ENCODE results near the gene BCAR3.
A peak's percentile ranks its signal among the peaks of the same experiment; 100 is the strongest.
"Not testable (repeated sequence)": the region's sequence is repeated elsewhere in the genome, so short reads cannot be mapped to it uniquely, and the experiment has no call there.

The BCAR3 gene

DNA sequence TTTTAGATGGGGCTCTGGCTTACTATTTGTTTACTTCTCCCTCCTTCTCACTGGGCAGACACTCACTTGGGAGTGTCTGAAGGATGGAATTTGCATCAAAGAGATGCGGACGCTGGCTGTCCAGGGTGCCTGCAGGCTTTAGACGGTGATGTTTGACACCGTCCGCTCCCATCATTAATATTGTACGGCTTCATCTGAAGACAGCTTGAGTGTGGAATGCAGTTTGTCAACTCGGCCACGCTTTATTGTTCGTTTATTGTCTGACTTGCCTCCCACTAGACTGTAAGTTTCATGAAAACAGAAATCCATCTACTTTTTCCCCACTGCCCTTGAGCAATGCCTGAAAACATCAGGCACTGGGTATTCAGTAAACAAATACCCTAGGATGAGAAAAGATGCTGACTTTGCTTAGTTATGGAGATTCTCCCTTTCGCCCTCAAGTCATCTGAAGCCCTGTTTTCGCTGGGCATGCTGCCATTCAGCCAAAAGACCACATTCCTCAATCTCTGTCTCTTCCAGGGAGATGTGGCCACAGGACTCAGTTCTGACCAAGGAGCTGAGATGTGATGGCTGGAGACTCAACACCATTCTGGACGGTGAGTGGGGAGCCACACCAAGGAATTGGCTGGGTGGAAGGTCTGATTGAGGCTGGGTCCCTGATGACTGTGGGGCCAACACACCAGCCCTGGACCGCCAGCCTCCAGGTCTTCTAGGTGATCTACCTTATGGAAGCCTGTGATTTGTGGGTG is 87.6 kb downstream of the BCAR3 start:
- DNase-seq, result peak; percentile 43

DNA sequence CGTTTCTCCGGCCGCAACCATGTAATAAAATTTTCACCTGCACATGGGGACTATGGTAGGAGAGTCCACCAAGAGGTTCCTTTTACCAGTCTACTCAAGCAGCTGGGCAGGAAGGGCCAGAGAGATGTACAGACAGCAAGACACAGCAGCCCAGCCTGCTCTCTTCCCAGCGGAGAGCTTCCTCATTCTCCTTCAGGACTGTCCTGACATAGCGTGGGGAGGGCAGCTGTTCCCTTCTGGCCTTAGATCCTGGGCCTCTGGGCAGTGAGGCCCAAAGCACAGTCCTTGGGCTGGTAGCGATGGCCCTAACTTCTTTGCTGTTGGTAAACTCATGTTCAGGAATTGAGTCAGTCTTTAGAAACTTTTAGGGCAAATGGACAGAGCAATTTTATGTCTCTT is 89.1 kb downstream of the BCAR3 start:
- DNase-seq, result peak; percentile 36

DNA sequence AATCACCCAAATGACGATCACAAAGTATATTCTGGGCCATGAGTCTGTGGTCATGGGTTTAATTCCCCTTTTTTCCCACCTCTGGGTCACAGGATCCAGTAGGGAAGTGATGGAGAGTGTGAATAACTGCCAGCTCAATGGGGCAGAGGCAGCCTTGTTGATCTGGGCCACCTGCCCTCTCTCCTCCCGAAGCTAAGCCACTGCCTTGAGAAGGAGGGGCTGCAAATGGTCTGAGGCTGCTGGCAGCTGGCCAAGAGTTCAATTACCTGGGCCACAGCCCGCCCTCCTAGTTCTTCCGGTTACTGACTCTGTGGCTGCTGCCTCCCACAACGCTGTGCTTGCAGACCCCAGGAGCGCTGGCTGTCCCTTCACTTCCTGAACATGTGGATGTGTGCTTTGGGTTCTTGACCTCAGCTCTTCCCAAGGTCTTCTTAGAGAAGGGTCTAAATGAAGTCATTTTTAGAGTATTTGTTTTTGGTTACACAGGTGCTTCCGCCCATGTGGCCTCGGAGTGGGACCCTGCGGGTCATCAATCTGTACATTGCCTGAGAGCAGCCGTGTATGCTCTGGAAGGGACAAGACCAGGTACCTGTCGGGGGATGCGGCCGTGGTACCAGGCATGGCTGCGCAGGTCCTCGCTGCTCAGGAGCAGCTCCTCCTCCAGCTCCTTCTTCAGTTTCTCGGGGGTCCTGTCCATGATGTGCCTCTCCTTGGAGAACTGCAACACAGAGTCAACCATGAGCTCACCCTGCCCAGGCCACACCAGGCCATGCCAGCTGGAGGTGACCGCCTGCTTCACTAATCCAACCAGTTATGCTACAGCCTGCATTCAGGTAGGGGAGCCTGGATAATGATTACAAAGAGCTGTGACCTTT is 89.7 kb downstream of the BCAR3 start:
- peak; percentile 69 for DNase-seq

GRCh38 chr1:93591291-93591675 is 90.4 kb downstream of the BCAR3 start:
- DNase-seq, result not testable (repeated sequence)

DNA sequence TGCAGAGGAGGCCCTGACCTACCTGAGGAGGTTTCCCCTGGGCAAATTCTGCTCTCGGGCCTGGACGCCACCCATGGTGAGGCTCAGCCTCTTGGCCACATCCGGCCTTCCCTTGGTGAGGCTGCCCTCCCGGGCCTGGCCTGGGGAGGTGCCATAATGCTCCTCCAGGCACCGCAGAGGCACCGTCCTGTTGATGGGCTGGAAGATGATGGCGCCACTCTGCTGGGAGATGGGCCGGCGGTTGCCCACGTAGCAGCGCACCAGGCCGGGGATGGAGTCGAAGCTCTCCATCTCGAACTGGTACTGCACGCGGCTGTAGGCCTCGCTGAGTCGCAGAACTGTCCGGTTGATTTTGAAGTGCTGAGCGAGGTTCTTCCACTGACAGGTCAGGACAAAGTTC is 92.7 kb downstream of the BCAR3 start:
- DNase-seq, result peak; percentile 19

DNA sequence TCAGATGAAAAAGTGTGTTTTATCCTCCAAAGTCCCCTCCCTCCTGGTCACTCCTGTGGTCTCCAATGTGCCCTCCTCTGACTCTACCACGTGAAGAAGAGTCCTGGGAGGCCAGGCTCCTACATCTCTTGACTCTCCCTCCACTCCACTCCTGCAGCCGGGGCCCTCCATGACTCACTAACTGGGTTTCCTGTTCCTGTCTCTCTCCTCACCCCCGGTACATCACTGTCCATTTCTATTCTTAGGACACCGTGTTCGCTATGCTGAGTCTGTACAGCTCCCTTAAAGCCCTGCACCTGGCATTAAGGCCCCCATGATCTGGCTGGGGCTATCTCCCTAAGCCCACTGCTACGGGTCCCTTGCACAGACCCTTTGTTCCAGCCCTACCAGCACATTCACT is 93.4 kb downstream of the BCAR3 start:
- peak; percentile 34 for DNase-seq

- peak; percentile 35 for DNase-seq
These were observed 94.3 kb downstream of the BCAR3 start for GRCh38 chr1:93587354-93587753.

DNA sequence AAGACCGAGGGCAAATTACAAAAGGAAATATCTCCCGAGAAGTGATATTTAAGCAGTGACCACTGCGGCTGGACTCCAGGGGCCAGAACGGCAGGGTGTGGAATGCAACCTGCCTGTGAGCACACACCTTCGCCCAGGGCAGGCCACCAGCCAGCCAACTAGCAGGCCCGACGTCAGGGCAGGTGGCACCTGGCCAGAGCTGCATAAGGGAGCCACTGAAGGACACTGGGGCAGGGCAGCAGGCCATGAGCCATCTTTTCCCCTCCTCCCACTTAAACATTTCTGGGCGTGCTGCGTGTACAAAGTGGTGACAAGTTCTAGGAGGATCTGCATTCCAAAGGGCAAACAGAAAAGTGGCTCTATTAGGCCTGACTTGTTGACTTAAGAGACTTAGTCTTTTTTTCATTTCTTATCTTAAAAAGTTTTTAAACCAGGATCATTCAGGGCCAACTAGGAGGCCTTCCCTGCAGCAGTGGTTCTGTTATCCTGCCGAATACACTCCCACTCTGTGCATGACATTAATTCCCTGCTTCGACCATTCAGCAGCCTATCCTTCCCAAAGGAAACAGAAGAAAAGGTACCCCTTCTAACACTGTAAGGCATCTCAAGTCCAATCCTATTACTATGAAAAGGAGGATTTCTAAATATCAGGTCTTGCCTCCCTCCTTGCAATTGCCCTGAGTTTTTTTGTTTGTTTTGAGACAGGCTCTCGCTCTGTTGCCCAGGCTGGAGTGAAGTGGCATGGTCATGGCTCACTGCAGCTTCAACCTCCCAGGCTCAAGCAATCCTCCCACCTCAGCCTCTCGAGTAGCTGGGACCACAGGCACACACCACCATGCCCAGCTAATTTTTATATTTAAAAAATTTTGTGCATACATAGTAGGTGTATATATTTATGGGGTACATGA is 96.3 kb downstream of the BCAR3 start:
- peak; percentile 48 for DNase-seq

- peak; percentile 48 for DNase-seq
These were observed 97.2 kb downstream of the BCAR3 start for GRCh38 chr1:93584261-93585003.

GRCh38 chr1:93581917-93582850 is 99.5 kb downstream of the BCAR3 start:
- DNase-seq, result peak; percentile 32

- DNase-seq, result peak; percentile 34
These were observed 101.7 kb downstream of the BCAR3 start for GRCh38 chr1:93579891-93580290.

- DNase-seq, result peak; percentile 36
These were observed 102.5 kb downstream of the BCAR3 start for GRCh38 chr1:93578911-93579825.

DNA sequence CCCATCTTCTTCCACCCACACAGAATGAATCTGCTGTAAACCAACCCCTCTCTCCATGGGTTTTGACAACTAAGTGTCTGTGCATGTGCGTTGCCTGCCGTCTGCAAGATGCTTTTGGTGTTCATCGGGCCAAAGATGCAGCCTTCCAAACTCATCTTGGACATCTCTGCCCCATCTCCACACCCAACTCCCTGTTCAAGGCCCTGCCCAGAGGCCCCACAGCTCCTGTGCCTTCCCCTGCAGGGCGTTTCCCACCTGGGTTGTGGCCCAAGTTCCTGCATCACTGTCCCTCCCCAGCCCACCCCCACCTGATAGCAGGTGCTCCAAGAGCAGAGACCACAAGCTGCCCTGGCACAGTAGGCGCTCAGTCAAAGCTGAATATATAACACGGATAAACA is 103.2 kb downstream of the BCAR3 start:
- peak; percentile 30 for DNase-seq

DNA sequence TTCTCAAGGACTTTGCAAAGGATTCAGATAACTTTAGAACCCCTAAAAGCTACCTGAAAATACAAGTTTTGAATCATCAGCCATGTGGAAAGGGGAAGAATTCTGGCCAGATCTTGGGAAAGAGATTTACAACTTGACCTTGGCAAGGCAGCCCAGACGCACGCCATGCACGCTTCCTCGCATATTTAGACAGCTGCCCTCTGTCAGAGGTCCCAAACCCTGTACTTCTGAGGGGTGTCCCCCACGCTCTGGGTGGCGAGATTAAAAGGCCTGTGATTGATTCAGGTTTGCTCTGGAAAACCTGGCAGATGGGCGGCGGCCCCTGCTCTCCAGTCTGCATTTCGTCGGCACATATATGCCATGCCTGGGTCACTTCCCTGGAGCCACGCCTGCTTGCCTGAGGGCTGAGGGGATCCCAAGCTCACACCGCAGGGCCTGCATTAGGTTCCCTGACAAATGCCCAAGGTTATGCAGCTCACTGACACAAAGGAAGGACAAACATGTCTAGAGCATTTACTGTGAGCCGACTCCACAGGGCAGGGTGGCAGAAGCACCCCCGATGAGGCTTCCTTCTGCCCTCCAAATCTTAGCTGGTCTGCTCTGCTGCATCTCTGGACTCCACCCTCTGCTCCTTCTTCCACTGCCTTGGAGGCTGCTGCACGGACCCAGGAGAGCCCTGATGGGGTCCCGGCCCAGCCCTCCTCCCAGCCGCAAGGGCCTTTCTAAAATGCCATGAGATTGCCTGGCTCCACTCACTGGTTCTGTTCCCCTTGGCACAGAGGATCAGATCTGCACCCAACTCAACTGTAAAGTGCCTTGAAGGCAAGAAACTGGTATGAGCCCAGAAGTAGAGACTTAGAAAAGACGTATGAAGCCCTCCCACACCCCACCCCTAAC is 103.9 kb downstream of the BCAR3 start:
- peak; percentile 47 for DNase-seq

DNA sequence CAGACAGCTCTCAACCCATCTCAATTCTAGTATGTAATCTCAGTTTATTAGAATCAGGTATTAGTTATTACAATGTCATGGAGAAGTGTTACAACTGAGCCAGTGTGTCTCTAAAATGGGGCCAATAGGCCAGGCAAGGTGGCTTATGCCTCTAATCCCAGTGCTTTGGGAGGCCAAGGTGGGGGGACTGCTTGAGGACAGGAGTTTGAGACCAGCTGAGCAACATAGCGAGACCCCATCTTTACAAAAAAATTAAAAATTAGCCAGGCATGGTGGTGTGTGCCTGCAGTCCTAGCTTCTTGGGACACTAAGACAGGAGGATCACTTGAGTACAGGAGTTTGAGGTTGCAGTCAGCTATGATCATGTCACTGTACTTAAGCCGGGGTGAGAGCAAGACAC is 104.9 kb downstream of the BCAR3 start:
- DNase-seq, result peak; percentile 54

- peak; percentile 85 for DNase-seq
These were observed 105.3 kb downstream of the BCAR3 start for GRCh38 chr1:93576346-93576745.

- peak; percentile 59 for DNase-seq
These were observed 105.9 kb downstream of the BCAR3 start for GRCh38 chr1:93575621-93576284.

DNA sequence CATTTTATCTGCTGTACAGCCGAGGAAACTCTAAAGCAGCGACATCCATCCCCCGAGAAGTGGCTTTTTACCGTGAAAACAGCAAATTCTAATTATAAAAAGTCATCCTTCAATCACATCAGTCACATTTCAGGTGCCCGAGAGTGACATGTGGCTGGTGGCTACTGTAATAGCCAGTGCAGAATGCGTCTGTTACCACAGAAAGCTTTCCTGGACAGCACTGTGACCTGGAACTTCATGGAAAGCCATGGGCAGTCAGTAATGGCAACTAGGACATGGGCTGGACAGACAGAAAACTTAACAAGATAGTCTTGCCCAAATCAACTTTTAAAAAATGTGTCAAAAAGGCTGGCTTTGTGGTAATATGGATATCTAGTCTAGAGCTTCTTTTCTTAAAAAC is 106.6 kb downstream of the BCAR3 start:
- DNase-seq, result peak; percentile 35

Data from right forelimb (tissue), 1 donor.